Measurements from ENCODE around the gene SETD7.
"Not testable (repeated sequence)": the region's sequence is repeated elsewhere in the genome, so short reads cannot be mapped to it uniquely, and the experiment has no call there.

SETD7 gene

DNA sequence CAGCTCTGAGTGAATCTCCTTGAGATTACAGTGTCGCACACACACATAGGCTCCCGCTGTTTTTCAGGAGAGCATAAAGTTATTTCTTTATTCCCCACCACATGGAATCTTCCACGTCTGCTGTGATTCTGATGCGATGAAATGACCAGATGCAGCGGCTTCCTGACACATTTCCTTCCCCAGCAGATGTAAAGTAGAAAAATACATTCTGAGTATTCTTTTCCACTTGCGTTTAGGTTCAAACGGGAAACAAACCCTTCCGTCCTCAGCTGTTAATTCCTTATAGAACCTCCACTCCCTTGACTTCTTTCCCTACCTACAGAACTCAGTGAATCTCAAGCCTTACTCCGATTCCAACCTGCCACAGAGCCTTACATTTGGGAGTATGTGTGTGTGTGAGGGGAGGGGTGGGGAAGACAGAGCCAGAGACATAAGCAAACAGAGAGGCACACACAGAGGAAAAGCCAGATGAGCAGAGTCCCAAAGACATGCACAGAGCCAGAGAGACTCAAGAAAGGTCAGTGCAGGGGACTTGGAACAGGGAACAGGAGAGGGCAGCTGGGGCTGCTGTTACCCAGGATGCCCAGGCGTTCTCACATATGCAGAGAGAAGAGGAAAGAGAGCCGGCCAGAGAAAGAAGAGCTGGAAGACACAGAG is 47.3 kb downstream of the SETD7 start:
- DNase-seq = no peak

- DNase-seq = no peak
Observed at GRCh38 chr4:139506774-139507173, 49.2 kb downstream of the SETD7 start.

DNA sequence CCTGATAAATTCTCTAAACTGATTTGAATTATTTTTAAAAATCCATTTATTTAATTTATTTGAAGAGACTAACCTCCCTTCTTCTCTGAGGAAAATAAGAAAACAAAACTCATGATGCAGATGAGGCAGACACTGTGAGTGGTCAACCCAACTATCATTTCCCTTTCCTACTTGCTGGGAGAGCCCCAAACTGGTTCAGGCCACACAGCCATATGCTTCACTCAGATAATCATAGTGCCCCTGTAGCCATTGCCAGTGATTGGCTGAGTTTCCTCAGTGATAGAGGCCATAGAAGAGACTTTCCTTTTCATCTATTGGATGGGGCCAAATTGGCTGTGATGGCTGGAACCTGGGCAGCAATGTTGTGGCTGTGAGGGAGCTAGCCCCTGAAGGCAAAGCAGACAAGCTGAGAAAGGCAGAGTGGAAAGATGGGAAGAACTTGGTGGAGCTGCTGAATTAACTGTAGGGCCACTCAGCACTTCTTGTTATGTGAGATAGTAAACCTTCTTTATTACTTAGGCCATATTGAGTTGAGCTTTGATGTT is 52.3 kb downstream of the SETD7 start:
- no peak for DNase-seq

DNA sequence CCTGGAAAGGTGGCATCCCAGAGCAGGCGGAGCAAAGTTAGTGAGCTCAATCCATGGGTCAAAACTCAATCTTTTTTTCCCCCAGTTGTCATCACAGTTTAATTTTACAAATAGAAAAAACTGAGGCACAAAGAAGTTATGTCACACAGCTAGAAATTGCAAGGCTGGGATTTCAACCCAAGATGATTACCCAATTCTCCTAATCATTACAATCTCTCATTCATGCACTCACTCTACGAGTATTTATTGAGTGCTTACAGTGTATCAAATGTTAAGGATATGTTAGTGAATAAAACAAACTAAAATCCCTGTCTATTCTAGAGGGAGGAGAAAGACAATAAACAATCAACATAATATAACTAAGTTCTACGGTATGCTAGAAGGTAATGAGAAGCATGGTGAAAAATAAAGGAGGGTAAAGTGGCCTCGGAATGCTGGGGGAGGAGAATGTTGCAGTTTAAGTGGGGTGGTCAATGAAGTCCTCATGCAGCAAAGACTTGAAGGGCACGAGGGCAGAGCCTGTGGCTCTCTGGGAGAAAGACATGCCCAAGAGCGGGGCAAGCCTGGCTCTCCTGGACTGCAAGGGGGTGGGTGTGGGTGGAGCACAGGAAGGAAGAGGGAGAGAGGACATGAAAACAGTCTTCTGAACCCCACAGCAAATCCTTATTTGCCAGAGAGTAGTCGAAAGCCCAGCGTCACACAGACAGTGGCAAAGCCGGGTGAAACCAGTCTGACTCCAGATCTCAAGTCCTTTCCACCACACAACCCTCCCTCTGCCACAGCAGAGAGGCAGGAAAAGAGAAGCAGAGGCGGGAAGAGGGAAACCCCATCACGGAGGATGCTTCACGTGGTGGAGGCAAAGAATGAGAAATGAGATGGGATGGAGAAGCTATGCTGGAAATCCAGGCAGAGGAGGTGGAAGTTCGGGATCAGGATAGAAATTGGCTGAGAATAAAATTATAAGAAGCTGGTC is 53.8 kb downstream of the SETD7 start:
- DNase-seq = peak; percentile 10 to 23

DNA sequence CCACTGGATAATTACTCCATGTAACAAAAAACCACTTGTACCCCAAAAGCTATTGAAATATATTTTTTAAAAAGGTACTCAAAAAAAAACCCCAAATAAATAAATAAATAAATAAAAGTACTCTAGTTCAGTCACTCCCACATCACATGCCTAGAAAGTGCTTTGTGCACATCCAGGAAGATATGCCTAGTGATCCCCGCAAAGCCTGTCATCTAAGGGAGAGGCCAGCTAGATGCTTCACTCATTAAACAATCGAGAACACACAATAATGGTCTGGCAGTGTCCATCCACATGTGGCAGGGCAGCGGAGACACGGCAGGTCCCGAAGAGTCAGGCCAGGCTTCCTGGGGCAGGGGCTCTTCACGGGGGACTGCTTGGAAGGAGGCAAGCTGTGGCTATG is 54.5 kb downstream of the SETD7 start:
- DNase-seq = no peak

GRCh38 chr4:139501117-139501516 is 54.9 kb downstream of the SETD7 start:
- DNase-seq = no peak

GRCh38 chr4:139499186-139499585 is 56.8 kb downstream of the SETD7 start:
- no peak for DNase-seq

DNA sequence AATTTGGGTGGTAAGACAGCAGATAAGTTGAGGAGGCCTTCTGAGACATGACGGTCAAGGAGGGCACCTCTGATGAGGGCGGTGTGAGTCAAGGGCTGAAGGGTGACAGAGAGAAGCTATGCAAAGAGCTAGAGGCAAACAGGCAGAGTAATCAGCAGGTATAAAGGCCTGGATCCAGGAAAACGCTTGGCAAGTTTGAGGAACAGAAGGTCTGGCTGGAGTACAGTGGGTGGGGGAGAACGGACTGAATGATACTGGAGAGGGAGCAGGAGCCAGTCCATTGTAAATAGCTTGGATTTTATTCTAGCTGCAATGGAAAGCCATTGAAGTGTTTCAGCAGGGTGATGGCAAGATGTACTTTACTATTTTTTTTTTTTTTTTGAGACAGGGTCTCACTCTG is 62.8 kb downstream of the SETD7 start:
- no peak for DNase-seq

DNA sequence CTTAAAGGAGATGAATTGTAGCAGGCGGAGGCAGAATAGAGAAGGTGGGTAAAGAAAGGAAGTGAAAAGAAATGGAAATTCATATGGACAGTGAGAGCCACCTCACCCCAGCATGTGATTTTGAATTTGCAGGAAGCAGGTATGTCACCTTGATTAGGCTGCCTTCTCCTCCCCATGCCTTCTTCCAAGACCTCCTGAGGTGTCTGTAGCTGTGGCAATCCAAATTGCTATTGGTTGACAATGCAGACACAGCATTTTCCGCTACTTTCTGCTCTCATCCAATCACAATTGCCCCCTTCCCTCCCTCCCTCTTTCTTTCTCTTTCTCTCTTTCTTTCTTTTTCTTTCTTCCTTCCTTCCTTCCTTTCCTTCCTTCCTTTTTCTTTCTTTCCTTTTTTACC is 63.6 kb downstream of the SETD7 start:
- DNase-seq = no peak

DNA sequence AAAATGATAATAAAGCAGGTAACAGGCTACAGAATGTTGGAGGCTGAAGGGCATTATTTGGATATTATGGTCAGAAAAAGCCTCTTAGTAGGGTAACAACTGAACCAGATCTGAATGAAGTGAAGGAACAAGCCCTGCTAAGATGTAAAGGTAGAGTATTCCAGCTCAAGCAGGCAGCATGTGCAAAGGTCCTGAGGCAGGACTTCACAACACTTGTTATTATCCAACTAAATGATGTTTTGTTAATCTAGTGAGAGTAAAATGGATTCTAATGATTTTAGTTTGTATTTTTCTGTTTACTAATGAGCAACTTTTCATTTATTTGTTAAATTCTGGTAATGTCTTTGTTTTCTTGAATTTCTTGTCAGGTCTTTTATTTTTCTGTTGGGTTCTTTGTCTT is 66.4 kb downstream of the SETD7 start:
- DNase-seq = no peak

DNA sequence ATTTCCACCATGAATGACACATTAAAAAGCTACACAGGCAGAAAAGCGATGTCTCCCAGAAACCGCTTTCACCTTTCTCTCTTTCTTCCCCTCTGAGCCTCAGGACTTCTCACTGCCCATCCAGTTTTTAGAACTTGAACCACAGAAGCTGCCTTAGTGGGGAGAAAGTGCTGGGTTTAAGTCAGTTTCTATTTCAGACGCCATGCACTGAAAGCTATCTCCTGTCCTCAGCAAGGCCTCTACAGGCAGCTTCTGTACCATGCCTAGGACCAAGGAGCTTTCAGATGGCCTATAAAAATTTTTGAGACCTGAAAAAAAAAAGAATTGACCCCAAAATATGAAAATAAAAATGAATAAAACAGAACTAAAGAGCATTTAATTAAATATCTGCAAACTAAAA is 67.6 kb downstream of the SETD7 start:
- DNase-seq = no peak

DNA sequence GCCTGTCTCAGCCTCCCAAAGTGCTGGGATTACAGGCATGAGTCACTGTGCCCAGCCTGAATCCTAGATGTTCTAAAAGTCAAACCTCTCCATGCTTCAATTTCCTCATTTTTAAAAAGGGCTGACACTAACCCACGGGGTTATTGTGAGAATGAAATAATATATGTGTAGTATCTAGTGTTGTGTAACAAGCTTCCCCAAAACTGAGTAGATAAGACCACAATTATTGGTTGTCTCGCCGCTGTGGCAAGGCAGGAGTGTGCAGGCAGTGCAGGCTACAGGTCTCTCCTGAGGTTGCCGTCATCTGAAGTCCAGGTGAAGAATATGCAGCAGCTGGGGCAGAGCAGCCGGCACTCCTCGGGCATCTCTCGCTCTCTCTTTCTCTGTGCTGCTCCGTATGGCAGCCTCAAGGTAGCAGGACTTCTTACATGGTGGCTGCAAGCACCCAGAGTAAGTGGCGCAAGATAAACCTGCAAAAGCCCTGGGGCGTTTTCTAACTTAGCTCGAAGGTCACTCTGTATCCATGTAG is 71.2 kb downstream of the SETD7 start:
- DNase-seq = peak; percentile 67 to 85

GRCh38 chr4:139483000-139483399 is 73.0 kb downstream of the SETD7 start:
- no peak for DNase-seq

GRCh38 chr4:139481465-139481864 is 74.6 kb downstream of the SETD7 start:
- DNase-seq = peak in 1 of 2 donors; percentile 32

- no peak for DNase-seq
Observed at GRCh38 chr4:139476363-139476762, 79.7 kb downstream of the SETD7 start.

GRCh38 chr4:139472852-139473251 is 83.2 kb downstream of the SETD7 start:
- no peak for DNase-seq

DNA sequence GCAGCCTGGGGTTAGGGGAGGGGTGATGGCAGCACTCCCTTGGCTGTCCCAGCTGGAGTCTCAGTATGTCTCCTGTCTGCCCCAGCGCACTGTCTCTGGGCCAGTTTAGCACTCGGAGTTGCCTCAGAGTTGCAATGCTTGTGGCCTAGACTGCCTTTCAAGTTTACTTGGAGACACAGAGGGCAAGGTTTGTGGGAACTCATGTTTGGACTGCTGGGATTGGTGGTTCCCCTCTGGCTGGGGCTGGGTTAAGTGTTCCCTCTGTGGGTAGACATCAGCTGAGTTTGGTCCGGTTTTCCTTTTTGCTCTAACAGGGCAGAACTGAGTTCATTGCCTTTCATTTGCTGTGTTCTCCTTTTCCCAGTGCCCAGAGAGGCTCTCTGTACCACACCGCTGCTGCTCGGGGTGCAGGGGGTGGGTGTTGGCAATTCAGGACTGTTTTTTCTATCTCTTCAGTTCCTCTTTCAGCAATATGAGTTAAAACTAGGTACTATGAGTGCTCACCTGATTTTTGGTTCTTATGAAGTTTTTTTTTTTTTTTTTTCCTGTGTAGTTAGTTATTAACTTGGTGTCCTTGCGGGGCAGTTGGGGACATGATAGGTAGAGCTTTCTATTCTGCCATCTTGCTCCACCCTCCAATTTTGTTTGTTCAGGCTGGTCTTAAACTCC is 84.9 kb downstream of the SETD7 start:
- peak; percentile 30 to 42 for DNase-seq

GRCh38 chr4:139470295-139470694 is 85.7 kb downstream of the SETD7 start:
- no peak for DNase-seq

DNA sequence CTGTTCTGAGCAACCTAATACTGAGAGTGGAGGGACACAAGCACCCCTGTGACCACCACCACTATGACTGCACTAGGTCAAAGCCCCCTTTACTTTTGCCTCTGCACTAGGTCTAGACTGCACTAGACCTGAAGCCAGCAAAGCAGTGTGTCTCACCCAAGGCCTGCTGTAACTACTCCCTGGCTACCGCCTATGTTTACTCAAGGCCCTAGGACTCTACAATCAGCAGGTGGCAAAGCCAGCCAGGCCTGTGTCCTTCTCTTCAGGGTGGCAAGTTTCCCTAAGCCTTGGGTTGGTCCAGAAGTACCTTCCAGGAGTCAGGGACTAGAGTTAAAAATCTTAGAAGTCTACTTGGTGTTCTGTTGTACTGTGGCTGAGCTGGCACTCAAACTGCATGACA is 86.2 kb downstream of the SETD7 start:
- DNase-seq = no peak

GRCh38 chr4:139469216-139469615 is 86.8 kb downstream of the SETD7 start:
- no peak for DNase-seq

DNA sequence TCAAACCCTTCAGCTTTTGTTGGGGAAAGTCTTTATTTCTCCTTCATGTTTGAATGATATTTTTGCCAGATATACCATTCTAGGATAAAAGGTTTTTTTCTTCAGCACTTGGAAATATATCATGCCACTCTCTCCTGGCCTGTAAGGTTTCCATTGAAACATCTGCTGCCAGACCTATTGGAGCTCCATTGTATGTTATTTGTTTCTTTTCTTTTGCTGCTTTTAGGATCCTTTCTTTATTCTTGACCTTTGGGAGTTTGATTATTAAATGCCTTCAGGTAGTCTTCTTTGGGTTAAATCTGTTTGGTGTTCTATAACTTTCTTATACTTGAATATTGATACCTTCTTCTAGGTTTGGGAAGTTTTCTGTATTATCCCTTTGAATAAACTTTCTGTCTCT is 87.3 kb downstream of the SETD7 start:
- DNase-seq = not testable (repeated sequence)

GRCh38 chr4:139465922-139466321 is 90.1 kb downstream of the SETD7 start:
- DNase-seq = no peak

- DNase-seq = not testable (repeated sequence)
Observed at GRCh38 chr4:139464512-139464911, 91.5 kb downstream of the SETD7 start.

Data from inflammatory macrophage (primary cell).